PC-3 (cell line): ENCODE measurements around the gene FIZ1. TPM values are rescaled to one million over a fixed set of nuclear protein-coding genes. Genes with fewer than 3 reads are reported as not detected.

ENCODE experiments used
- ATAC-seq: fragments of 200-7000 bp; cut with Tn5 transposase; 2 replicates; pipeline ENCODE4 v1.9.1; 2020; ENCODE audit warnings: mild to moderate bottlenecking, moderate library complexity
- BruUV-seq: library from RNA; stranded (reverse); fragments of 400-500 nt; replicated peaks from 2 replicates; lab custom pipeline; 2021; lab: Mats Ljungman, UMichigan
- CTCF ChIA-PET: fragments of 300-600 bp; sonication (Branson Sonifier 250); formaldehyde crosslinking; loops from one replicate; lab custom pipeline; 2022; ENCODE audit warnings: antibody characterized with exemption; lab: Charles Lee
- POLR2A ChIA-PET: fragments of 300-600 bp; sonication (Branson Sonifier 250); formaldehyde crosslinking; loops from one replicate; lab custom pipeline; 2022; ENCODE audit warnings: antibody characterized with exemption; ENCODE audit not compliant: unreplicated experiment; lab: Charles Lee
- DNase-seq: peaks from one replicate; pipeline ENCODE4 v3.0.0-alpha.2; 2015
- H2AFZ ChIP-seq: fragments of 300-600 bp; sonication (generic); 2 replicates; pipeline ENCODE4 v1.6.0; 2016; ENCODE audit warnings: antibody characterized with exemption, low read length
- H3F3A ChIP-seq: fragments of 300-600 bp; sonication (generic); one replicate; pipeline ENCODE4 v1.6.0; 2017; ENCODE audit warnings: antibody characterized with exemption, low read length, control low read depth, mild to moderate bottlenecking; ENCODE audit not compliant: unreplicated experiment
- H3K27ac ChIP-seq: fragments of 300-600 bp; sonication (generic); 2 replicates; pipeline ENCODE4 v1.5.1; 2016; ENCODE audit warnings: mild to moderate bottlenecking, low read length
- H3K27me3 ChIP-seq: fragments of 300-600 bp; sonication (generic); 2 replicates; pipeline ENCODE4 v1.6.1; 2016; ENCODE audit warnings: low read length, mixed read lengths
- H3K36me3 ChIP-seq: fragments of 300-600 bp; sonication (generic); 2 replicates; pipeline ENCODE4 v1.6.1; 2016; ENCODE audit warnings: low read depth, mixed run types, low read length, mixed read lengths
- H3K4me1 ChIP-seq: fragments of 300-600 bp; sonication (generic); 2 replicates; pipeline ENCODE4 v1.5.1; 2016; ENCODE audit warnings: low read length; ENCODE audit not compliant: insufficient read depth
- H3K4me2 ChIP-seq: fragments of 300-600 bp; sonication (generic); 2 replicates; pipeline ENCODE4 v1.6.0; 2016; ENCODE audit warnings: low read length
- H3K4me3 ChIP-seq: fragments of 300-600 bp; sonication (generic); 2 replicates; pipeline ENCODE4 v1.5.1; 2016; ENCODE audit warnings: mild to moderate bottlenecking, low read length, mixed read lengths
- H3K79me2 ChIP-seq: fragments of 300-600 bp; sonication (generic); 2 replicates; pipeline ENCODE4 v1.6.1; 2017; ENCODE audit warnings: low read length, mixed read lengths
- H3K9ac ChIP-seq: fragments of 300-600 bp; sonication (generic); 2 replicates; pipeline ENCODE4 v1.6.0; 2016; ENCODE audit warnings: mild to moderate bottlenecking, low read length
- H3K9me2 ChIP-seq: fragments of 300-600 bp; sonication (generic); replicated peaks from 2 replicates; pipeline ENCODE4 v1.6.1; 2016; ENCODE audit warnings: mixed run types, low read length, mixed read lengths
- H3K9me3 ChIP-seq: fragments of 300-600 bp; sonication (generic); 2 replicates; pipeline ENCODE4 v1.6.1; 2016; ENCODE audit warnings: low read length, mixed read lengths
- H4K20me1 ChIP-seq: fragments of 300-600 bp; sonication (generic); 2 replicates; pipeline ENCODE4 v1.6.1; 2016; ENCODE audit warnings: low read length, mixed read lengths
- CTCF ChIP-seq: fragments of 300-600 bp; sonication (generic); conservative IDR thresholded peaks from 2 replicates; pipeline ENCODE4 v1.5.1; 2017; ENCODE audit warnings: antibody characterized with exemption, low read depth, mild to moderate bottlenecking, low read length
- EZH2 ChIP-seq: fragments of 300-600 bp; sonication (generic); IDR thresholded peaks from one replicate; pipeline ENCODE4 v1.6.1; 2017; ENCODE audit warnings: antibody characterized with exemption, mild to moderate bottlenecking, low read length; ENCODE audit not compliant: unreplicated experiment
- EZH2phosphoT487 ChIP-seq: fragments of 300-600 bp; sonication (generic); IDR thresholded peaks from 2 replicates; pipeline ENCODE4 v1.6.1; 2018; ENCODE audit warnings: mild to moderate bottlenecking, antibody characterized with exemption, low read length, borderline replicate concordance
- intact Hi-C: fragments of 100-400 bp; cut with micrococcal nuclease; formaldehyde crosslinking; loops from 2 replicates; pipeline ENCODE4 v1.9.0; 2023
- total RNA-seq: library from RNA; depleted of rRNA; stranded (reverse); fragments of >200 nt; gene quantifications from 2 replicates; pipeline ENCODE4 v1.2.3, GENCODE V29; 2014

FIZ1 gene
- total RNA-seq, 1 experiment from 2014 or later: 11.7 TPM

GRCh38 chr19:55647732-55648584, 48.6 kb upstream of the FIZ1 start, which contains the start of gene CCDC106:
Gene CCDC106 (plus strand): TSS chr19:55648212. CDS start chr19:55649047, 835 bp downstream.
- Histone ChIP-seq H3K9me2 (no peaks in the 10 kb centered on the region), H3K27me3 (no peaks in the 10 kb centered on the region), H3K4me2 (peak within 1 kb of the TSS; percentile 98), H3K4me1 (peaks cover 31% of the 10 kb centered on the region), H3K4me3 (peak within 1 kb of the TSS; percentile 95), H3K36me3 (peaks cover 14% of the 10 kb centered on the region), H3K27ac (0 out of 2 replicates have a peak within 1 kb of the TSS, but pooled peaks have one; percentile 13), H2AFZ (peak within 1 kb of the TSS; percentile 86), H3F3A (peaks cover 5% of the 10 kb centered on the region), H3K79me2 (peaks cover 40% of the 10 kb centered on the region), H3K9me3 (no peaks in the 10 kb centered on the region), H3K9ac (peak within 1 kb of the TSS; percentile 86), H4K20me1 (0 out of 2 replicates have a peak, but pooled peaks cover 4% of the 10 kb centered on the region)
- ATAC-seq (peak; percentile 25), DNase-seq (peak; percentile 68)
- no TSS peak for BruUV-seq
- CTCF ChIA-PET: interaction anchor here (0.7 to 0.9 kb wide), 3 partner anchors 9 to 48 kb away, joined by 3 to 4 read pairs (median 4); partner anchors contain the start of gene ZNF865
- POLR2A ChIA-PET: interaction anchor here (0.6 kb wide), 2 partner anchors 523 to 667 kb away, joined by 3 to 4 read pairs; no protein-coding TSS in a partner anchor
- TF ChIP-seq CTCF (no peak), EZH2 (no peak), EZH2phosphoT487 (no peak)
- intact Hi-C loops: no loop called here

- no peak for TF ChIP-seq CTCF
- TF ChIP-seq EZH2: no peak
- no peak for TF ChIP-seq EZH2phosphoT487
- ChIA-PET CTCF (interaction anchor here (0.7 to 0.9 kb wide), 3 partner anchors 10 to 47 kb away, joined by 3 to 4 read pairs (median 4); partner anchors contain the start of gene ZNF865), POLR2A (interaction anchor here (0.6 kb wide), 2 partner anchors 523 to 668 kb away, joined by 3 to 4 read pairs; no protein-coding TSS in a partner anchor)
- peaks cover 49% of the 10 kb centered on the region for H3K79me2 ChIP-seq
- peak overlapping the region; percentile 86 for H2AFZ ChIP-seq
- H3K27ac ChIP-seq: no peak overlapping the region
- H3K4me3 ChIP-seq: peak overlapping the region; percentile 95
- H4K20me1 ChIP-seq: 0 out of 2 replicates have a peak, but pooled peaks cover 4% of the 10 kb centered on the region
- H3K9ac ChIP-seq: peak overlapping the region; percentile 86
- peak overlapping the region; percentile 98 for H3K4me2 ChIP-seq
- BruUV-seq: TSS peak; percentile 4
- peaks cover 5% of the 10 kb centered on the region for H3F3A ChIP-seq
- peaks cover 14% of the 10 kb centered on the region for H3K36me3 ChIP-seq
- intact Hi-C loops: no loop called here
- DNase-seq: peak; percentile 35
- no peaks in the 10 kb centered on the region for H3K9me2 ChIP-seq
- H3K9me3 ChIP-seq: no peaks in the 10 kb centered on the region
- H3K4me1 ChIP-seq: peaks cover 39% of the 10 kb centered on the region
- ATAC-seq: no peak
- H3K27me3 ChIP-seq: no peaks in the 10 kb centered on the region
These were observed 47.8 kb upstream of the FIZ1 start for GRCh38 chr19:55646889-55647731.
